GM12878 (cell line): ENCODE measurements around the gene ABT1. TPM values are rescaled to one million over a fixed set of nuclear protein-coding genes. Genes with fewer than 3 reads are reported as not detected.
A peak's percentile ranks its signal among the peaks of the same experiment; 100 is the strongest.

Source experiments
- ATF3 ChIP-seq: IDR thresholded peaks from 2 replicates; pipeline ENCODE4 v1.6.1; 2011; ENCODE audit warnings: low read depth, mild to moderate bottlenecking, low read length, moderate library complexity, borderline replicate concordance; ENCODE audit errors: extremely low read depth
- BMI1 ChIP-seq: fragments of 450-650 bp; IDR thresholded peaks from 2 replicates; pipeline ENCODE4 v1.6.1; 2016; ENCODE audit warnings: mild to moderate bottlenecking, moderate library complexity, borderline replicate concordance
- CHD2 ChIP-seq: IDR thresholded peaks from 2 replicates; pipeline ENCODE4 v1.6.1; 2011; ENCODE audit warnings: low read depth, low read length, improper control_type of control experiment, borderline replicate concordance
- CREB1 ChIP-seq: IDR thresholded peaks from 2 replicates; pipeline ENCODE4 v1.6.1; 2012; ENCODE audit warnings: low read depth, mild to moderate bottlenecking, inconsistent platforms
- CREM ChIP-seq: IDR thresholded peaks from 2 replicates; pipeline ENCODE4 v1.6.1; 2014; ENCODE audit warnings: antibody characterized with exemption, low read depth
- ELK1 ChIP-seq: IDR thresholded peaks from 2 replicates; pipeline ENCODE4 v1.6.1; 2012; ENCODE audit warnings: low read depth, low read length, improper control_type of control experiment
- FOXM1 ChIP-seq: IDR thresholded peaks from 2 replicates; pipeline ENCODE4 v1.6.1; 2012; ENCODE audit warnings: low read depth, mild to moderate bottlenecking, inconsistent platforms, low read length, moderate library complexity
- GATAD2B ChIP-seq: fragments of 450-650 bp; conservative IDR thresholded peaks from 2 replicates; pipeline ENCODE4 v1.6.1; 2017; ENCODE audit warnings: low read depth, mild to moderate bottlenecking, moderate library complexity
- HDGF ChIP-seq: fragments of 450-650 bp; IDR thresholded peaks from 2 replicates; pipeline ENCODE4 v1.6.1; 2016; ENCODE audit warnings: antibody characterized with exemption
- MLLT1 ChIP-seq: fragments of 450-650 bp; IDR thresholded peaks from 2 replicates; pipeline ENCODE4 v1.6.1; 2016; ENCODE audit warnings: mild to moderate bottlenecking
- MTA2 ChIP-seq: fragments of 450-650 bp; IDR thresholded peaks from 2 replicates; pipeline ENCODE4 v1.6.1; 2016; ENCODE audit warnings: low read depth, mild to moderate bottlenecking, moderate library complexity
- RCOR1 ChIP-seq: conservative IDR thresholded peaks from 2 replicates; pipeline ENCODE4 v1.6.1; 2012; ENCODE audit warnings: low read depth, low read length, improper control_type of control experiment
- RELA ChIP-seq: fragments of 450-650 bp; IDR thresholded peaks from 2 replicates; pipeline ENCODE4 v1.8.0; 2014; ENCODE audit warnings: borderline replicate concordance; ENCODE audit not compliant: partially characterized antibody
- RFX5 ChIP-seq: IDR thresholded peaks from 2 replicates; pipeline ENCODE4 v1.6.1; 2011; ENCODE audit warnings: low read depth, low read length, improper control_type of control experiment
- SIX5 ChIP-seq: IDR thresholded peaks from 2 replicates; pipeline ENCODE4 v1.6.1; 2011; ENCODE audit warnings: mild to moderate bottlenecking, low read depth, low read length, moderate library complexity; ENCODE audit not compliant: severe bottlenecking
- SKIL ChIP-seq: fragments of 450-650 bp; IDR thresholded peaks from 2 replicates; pipeline ENCODE4 v1.6.1; 2017; ENCODE audit warnings: mild to moderate bottlenecking, low read depth, inconsistent platforms; ENCODE audit not compliant: poor library complexity, severe bottlenecking
- SMC3 ChIP-seq: IDR thresholded peaks from 2 replicates; pipeline ENCODE4 v1.6.1; 2011; ENCODE audit warnings: low read length, improper control_type of control experiment, borderline replicate concordance
- TARDBP ChIP-seq: IDR thresholded peaks from 2 replicates; pipeline ENCODE4 v1.6.1; 2016; ENCODE audit warnings: borderline replicate concordance
- TCF3 ChIP-seq: IDR thresholded peaks from 2 replicates; pipeline ENCODE4 v1.6.1; 2012; ENCODE audit warnings: low read depth, mild to moderate bottlenecking, low read length, borderline replicate concordance; ENCODE audit not compliant: insufficient read depth
- ZBTB4 ChIP-seq: fragments of 450-650 bp; formaldehyde crosslinking; IDR thresholded peaks from 2 replicates; pipeline ENCODE4 v1.4.0; 2022; ENCODE audit warnings: mild to moderate bottlenecking, moderate library complexity
- ZNF24 ChIP-seq: fragments of 450-650 bp; IDR thresholded peaks from 2 replicates; pipeline ENCODE4 v1.6.1; 2017; ENCODE audit warnings: antibody characterized with exemption, mild to moderate bottlenecking
- ZSCAN29 ChIP-seq: fragments of 450-650 bp; IDR thresholded peaks from 2 replicates; pipeline ENCODE4 v1.6.1; 2017; ENCODE audit warnings: mild to moderate bottlenecking, moderate library complexity
- polyA plus RNA-seq, 11 experiments: library from polyadenylated mRNA; depleted of rRNA in 4 of 11; unstranded in 6 of 11; stranded (reverse) in 5 of 11; fragments of >200 nt; fragmentation: Nextera tagmentation in 4 of 11; fragmentation: Illumina TruSeq in 1 of 11; extraction: Ambion mirVana in 4 of 11; extraction: Trizol in 1 of 11; gene quantifications; 1 replicate in 1 of 11; 2 replicates in 10 of 11; pipeline versions ENCODE4 v1.2.1 to v1.2.3, GENCODE V29; 2011 to 2016; ENCODE audit warnings: inconsistent platforms in 2 of 11, missing spikeins in 2 of 11, low read depth in 1 of 11
- total RNA-seq, 4 experiments: library from RNA; depleted of rRNA in 3 of 4; stranded (reverse); fragments of >200 nt in 3 of 4; fragmentation: Illumina TruSeq in 1 of 4; extraction: Trizol in 1 of 4; gene quantifications; 2 replicates each; pipeline versions ENCODE4 v1.2.1 to v1.2.3, GENCODE V29; 2013 to 2021

Gene ABT1
- total and polyA plus RNA-seq, 10 of the 15 experiments (the other 5 are each of a cell fraction or from before 2014, with no cell fraction given), result 8.4 to 43.5 (median 28.2) TPM

- peak; percentile 34 for TF ChIP-seq RELA
- TF ChIP-seq RFX5, result no peak
- no peak for TF ChIP-seq RCOR1
- 0 out of 2 replicates have a peak, but pooled peaks have one; percentile 18 for TF ChIP-seq CREB1
- TF ChIP-seq ELK1, result no peak
- TF ChIP-seq CHD2, result no peak
- TF ChIP-seq SIX5, result no peak
- TF ChIP-seq SKIL, result no peak
- peak; percentile 39; the same call in 1 of the 2 replicates for TF ChIP-seq CREM
- no peak for TF ChIP-seq ZBTB4
- TF ChIP-seq FOXM1, result peak; percentile 24; the same call in 1 of the 2 replicates
- no peak for TF ChIP-seq SMC3
- peak; percentile 97 for TF ChIP-seq ZNF24
- 0 out of 2 replicates have a peak, but pooled peaks have one; percentile 36 for TF ChIP-seq GATAD2B
- TF ChIP-seq TARDBP, result peak; percentile 56; the same call in 1 of the 2 replicates
- no peak for TF ChIP-seq TCF3
- TF ChIP-seq ATF3, result no peak
- peak; percentile 84; the same call in 1 of the 2 replicates for TF ChIP-seq ZSCAN29
- no peak for TF ChIP-seq HDGF
- no peak for TF ChIP-seq BMI1
- peak; percentile 45; the same call in 1 of the 2 replicates for TF ChIP-seq MTA2
- 0 out of 2 replicates have a peak, but pooled peaks have one; percentile 49 for TF ChIP-seq MLLT1
Measured at GRCh38 chr6:26576929-26577719, 19.6 kb upstream of the ABT1 start (continued).
